ENCODE data around the gene FOXL2NB. TPM values are rescaled to one million over a fixed set of nuclear protein-coding genes. Genes with fewer than 3 reads are reported as not detected.

FOXL2NB gene
- total RNA-seq, 4 donors from 2014 or later, result not detected

- DNase-seq (ENCODE audit: low spot score in 2 of 2), result no peak
- TF ChIP-seq CTCF (IDR thresholded peaks at IDR 0.05), result no peak
- no peak for TF ChIP-seq POLR2A (IDR thresholded peaks at IDR 0.05)
- no peak overlapping the region for H3K4me3 ChIP-seq (ENCODE audit: low read depth, poor library complexity, severe bottlenecking)
- WGBS, 2 donors, result 89 to 94% methylated on average over 3 of the region's 3 CpGs
- intact Hi-C loops (cut with DNase I; ENCODE audit: low total_unique reads), result no loop called here
These were observed 33.3 kb upstream of the FOXL2NB start for GRCh38 chr3:138913766-138914165.

DNA sequence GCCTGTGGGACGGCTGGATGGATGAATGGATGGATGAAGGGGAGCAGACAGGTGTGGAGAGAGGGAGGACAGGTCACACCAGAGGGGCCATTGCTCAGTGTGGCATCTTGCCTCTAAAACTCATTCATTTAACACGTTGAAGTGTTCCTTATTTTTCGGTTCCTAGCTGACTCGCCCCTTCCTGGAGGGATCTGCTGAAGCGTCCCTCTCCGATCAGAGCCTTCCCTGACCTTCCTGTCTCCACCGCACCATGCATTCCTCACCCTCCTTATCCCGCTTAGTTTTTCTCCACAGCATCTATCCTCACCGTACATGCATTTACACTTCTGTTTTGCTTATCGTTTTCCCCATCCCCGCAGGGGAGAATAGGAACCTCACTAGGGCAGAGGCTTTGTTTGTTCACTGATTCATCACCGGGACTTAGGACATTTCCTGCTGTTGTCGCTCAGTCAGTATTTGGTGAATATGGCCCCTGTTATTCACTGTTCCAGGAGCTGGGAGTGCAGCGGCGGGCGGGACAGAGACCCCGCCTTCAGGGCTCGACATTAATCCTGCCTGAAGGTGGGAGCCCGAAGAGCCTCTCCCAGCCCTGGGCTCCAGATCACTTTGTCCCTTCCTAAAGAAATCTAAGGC lies 32.0 kb upstream of the FOXL2NB start:
- intact Hi-C loops (cut with DNase I; ENCODE audit: low total_unique reads), result loop anchor here (5.0 kb wide), 1 partner anchor 218 kb away; no protein-coding TSS in a partner anchor
- no peak for TF ChIP-seq CTCF (IDR thresholded peaks at IDR 0.05)
- 14 to 15% methylated on average over 19 of the region's 19 CpGs for WGBS, 2 donors
- DNase-seq (ENCODE audit: low spot score in 2 of 2), result no peak
- H3K4me3 ChIP-seq (ENCODE audit: low read depth, poor library complexity, severe bottlenecking), result no peak overlapping the region

DNA sequence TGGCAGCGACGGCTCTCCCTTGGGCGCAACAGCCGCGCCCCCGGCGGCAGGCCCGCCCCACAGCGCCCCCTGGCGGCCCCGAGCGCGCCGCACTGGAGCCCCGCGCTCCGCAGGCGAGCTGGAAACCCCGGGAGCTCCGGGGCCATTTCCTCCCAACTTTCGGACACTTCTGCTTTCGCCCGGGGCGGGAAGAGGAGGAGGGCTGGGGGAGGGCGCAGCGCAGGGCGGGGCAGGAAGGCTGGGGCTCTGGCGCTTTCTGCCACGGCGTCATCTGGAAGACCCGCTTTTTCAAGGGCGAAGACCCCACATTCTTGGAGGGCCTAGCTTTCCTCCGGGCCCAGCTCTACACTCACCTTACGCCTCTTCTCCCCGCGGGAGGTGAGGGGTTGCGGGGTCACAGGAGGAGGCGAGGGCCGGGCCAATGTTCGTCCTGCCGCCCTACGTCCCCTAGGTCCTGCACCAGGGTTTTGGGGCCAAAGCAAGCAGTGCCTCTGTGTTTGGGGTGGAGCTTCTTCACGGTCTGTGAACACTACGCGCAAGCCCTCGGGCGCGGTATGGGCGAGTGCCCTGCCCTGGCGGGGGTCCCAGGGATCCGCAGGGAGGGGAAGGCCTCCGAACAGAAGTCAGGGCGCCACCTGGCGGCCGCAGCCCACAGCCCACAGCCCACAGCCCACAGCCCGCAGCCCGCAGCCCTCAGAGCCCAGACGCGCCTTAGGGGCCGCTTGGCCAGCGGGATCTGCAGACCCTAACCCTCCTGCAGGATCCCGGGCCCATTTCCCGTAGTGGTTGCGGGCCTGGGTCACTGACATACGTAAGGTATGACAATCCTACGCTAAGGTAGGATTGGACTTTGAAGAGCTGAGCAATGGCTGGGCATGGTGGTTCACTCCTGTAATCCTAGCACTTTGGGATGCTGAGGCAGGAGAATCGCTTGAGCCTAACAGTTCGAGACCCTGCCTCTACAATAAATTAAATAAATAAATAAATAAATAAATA lies 31.2 kb upstream of the FOXL2NB start:
- H3K4me3 ChIP-seq (ENCODE audit: low read depth, poor library complexity, severe bottlenecking), result peak overlapping the region; percentile 46
- no peak for TF ChIP-seq POLR2A (IDR thresholded peaks at IDR 0.05)
- TF ChIP-seq CTCF (IDR thresholded peaks at IDR 0.05), result peak in 1 of 3 donors; percentile 72
- intact Hi-C loops (cut with DNase I; ENCODE audit: low total_unique reads), result loop anchor here (1.0 to 5.0 kb wide), 2 partner anchors 218 to 322 kb away; partner anchors contain the start of gene CEP70
- 2 to 3% methylated on average over 23 to 49 of the region's 68 CpGs for WGBS, 2 donors
- peak; percentile 91 to 98 for DNase-seq (ENCODE audit: low spot score in 2 of 2)

DNA sequence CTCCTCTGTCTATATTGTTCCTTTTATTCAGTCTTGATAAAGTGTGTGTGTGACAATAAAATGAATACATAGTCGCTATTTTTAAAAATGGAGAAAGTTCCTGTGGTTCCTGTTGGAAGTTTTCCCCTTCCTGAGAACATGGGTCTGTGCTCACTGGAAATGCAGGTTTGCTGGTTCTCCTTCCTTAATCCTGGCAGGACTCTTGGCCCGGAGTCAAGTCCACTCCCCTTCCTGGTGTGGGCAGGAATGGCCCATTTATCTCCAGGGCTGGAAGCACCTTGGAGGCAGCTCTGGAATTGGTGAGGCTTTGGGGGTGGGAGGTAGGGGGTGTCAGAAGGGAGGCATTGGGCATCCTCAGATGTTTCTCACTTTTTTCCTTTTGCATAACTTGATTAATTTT lies 30.2 kb upstream of the FOXL2NB start:
- no peak overlapping the region for H3K4me3 ChIP-seq (ENCODE audit: low read depth, poor library complexity, severe bottlenecking)
- intact Hi-C loops (cut with DNase I; ENCODE audit: low total_unique reads), result loop anchor here (1.0 to 5.0 kb wide), 2 partner anchors 220 to 323 kb away; partner anchors contain the start of gene CEP70
- DNase-seq (ENCODE audit: low spot score in 2 of 2), result no peak
- WGBS, 2 donors, result 29 to 49% methylated on average over 2 of the region's 2 CpGs
- no peak for TF ChIP-seq POLR2A (IDR thresholded peaks at IDR 0.05)
- TF ChIP-seq CTCF (IDR thresholded peaks at IDR 0.05), result no peak

DNA sequence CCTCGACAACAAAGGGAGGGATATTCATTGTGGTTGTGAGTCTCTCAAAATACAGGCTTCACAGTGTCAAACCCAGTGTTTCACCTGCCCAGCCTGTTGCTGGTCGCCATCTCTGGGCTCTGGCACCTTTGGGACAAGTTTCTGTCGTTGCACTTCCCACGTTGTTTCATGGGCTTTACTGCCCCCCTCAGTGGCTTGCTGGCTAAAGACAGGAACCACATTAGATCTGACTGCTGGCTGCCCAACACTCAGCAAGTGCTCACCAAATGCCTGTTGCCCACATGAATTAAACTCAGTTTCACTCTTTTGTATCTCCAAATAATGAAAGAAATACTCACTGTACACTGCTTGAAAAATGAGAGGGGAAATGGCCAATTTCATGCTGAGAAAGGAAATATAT lies 27.7 kb upstream of the FOXL2NB start:
- H3K4me3 ChIP-seq (ENCODE audit: low read depth, poor library complexity, severe bottlenecking), result no peak overlapping the region
- TF ChIP-seq POLR2A (IDR thresholded peaks at IDR 0.05) (no peak), CTCF (IDR thresholded peaks at IDR 0.05) (no peak)
- 66 to 68% methylated on average over 4 of the region's 4 CpGs for WGBS, 2 donors
- no peak for DNase-seq (ENCODE audit: low spot score in 2 of 2)
- intact Hi-C loops (cut with DNase I; ENCODE audit: low total_unique reads), result loop anchor here (5.0 kb wide), 1 partner anchor 222 kb away; no protein-coding TSS in a partner anchor
